Measurements from ENCODE around the gene ISX.

ISX gene

GRCh38 chr22:35051791-35052190, 14.2 kb upstream of the ISX start:
- DNase-seq (ENCODE audit: insufficient read length, low spot score): no peak
- no peak for FAIRE-seq

DNA sequence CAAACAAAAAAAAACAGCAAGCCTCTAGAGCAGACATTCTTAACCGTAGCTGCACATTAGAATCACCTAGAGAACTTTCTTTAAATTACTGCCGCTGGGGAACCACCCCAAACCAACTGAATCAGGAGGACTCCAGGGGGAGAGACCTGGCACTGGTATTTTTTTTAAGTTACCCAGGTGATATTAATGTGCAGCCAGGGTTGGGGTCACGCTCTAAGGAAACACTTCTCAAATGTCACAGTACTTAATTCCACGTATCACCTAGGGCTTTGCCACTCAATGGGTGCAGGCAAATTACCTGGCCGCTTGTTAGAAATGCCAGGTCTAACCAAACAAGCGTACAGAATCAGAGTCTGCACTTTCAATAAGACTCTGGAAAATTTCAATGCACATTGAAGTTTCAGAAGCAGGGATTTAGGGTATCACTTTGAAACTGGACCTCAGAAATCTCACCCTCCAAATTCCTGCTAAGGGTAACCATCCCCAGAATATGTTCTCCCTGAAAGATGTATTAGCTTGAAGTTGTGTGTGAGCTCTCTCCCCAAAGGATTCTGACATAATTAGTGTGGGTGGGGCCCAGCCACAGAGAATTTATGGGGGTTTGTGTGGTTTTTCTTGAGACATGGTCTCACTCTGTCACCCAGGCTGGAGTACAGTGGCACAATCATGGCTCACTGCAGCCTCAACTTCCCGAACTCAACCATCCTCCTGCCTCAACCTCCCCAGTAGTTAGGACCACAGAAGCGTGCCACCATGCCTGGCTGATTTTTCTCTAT, 12.7 kb upstream of the ISX start:
- FAIRE-seq (no peak), DNase-seq (ENCODE audit: insufficient read length, low spot score) (no peak)

GRCh38 chr22:35054064-35054463, 11.9 kb upstream of the ISX start:
- FAIRE-seq (no peak), DNase-seq (ENCODE audit: insufficient read length, low spot score) (no peak)

GRCh38 chr22:35056486-35056885, 9.5 kb upstream of the ISX start:
- no peak for FAIRE-seq

GRCh38 chr22:35057155-35057554, 8.8 kb upstream of the ISX start:
- DNase-seq (ENCODE audit: insufficient read length, low spot score) (no peak), FAIRE-seq (no peak)

More at GRCh38 chr22:35056486-35056885, 9.5 kb upstream of the ISX start:
- DNase-seq (ENCODE audit: insufficient read length, low spot score): no peak

- FAIRE-seq (no peak), DNase-seq (ENCODE audit: insufficient read length, low spot score) (no peak)
Observed at GRCh38 chr22:35059632-35060031, 6.3 kb upstream of the ISX start.

GRCh38 chr22:35064664-35065063, 1.3 kb upstream of the ISX start:
- DNase-seq (ENCODE audit: insufficient read length, low spot score) (no peak), FAIRE-seq (no peak)

DNA sequence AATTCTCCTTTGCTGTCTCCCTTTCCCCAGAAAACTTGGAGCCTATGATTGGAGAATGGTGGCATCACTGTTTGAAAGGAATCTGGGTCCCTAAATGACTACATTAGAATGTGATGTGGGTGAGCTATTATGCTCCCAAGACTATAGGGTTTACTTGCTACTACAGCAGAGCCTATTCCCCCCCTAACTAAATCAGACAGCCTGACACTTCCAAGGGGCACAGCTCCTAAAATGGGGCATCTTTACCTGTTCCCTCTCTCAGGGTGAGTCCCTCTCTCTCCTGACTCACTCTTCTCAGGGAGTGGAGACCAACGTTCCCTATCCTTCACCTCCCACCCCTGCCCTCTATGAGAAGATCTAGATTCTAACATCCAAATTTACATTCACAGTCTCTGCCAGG, 775 bp upstream of the ISX start:
- FAIRE-seq: no peak
- no peak for DNase-seq (ENCODE audit: insufficient read length, low spot score)

GRCh38 chr22:35066768-35067167, 810 bp downstream of the ISX start:
- FAIRE-seq (no peak), DNase-seq (ENCODE audit: insufficient read length, low spot score) (no peak)

DNA sequence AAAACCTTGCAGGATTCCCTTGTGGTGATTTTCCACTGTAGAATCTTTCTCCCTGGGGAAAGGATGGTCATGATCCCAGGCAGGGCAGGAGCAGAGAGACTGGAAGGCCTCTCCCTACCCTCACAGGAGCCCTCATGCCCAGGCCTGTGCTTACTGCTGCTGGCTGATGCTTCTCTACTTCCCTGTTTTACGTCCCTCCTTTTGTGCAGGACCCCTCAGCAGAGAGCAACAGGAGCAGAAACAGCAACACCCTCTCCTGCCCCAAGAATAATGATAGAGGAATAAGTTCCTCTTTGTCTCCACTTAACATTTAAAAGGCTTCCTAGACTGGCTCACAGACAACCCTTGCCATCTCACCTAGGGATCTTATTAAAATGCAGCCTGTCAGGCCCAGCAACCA, 3.6 kb downstream of the ISX start:
- no peak for FAIRE-seq
- DNase-seq (ENCODE audit: insufficient read length, low spot score): no peak

GRCh38 chr22:35070451-35071093, 4.6 kb downstream of the ISX start:
- FAIRE-seq (no peak), DNase-seq (ENCODE audit: insufficient read length, low spot score) (no peak)

GRCh38 chr22:35071784-35072183, 5.8 kb downstream of the ISX start:
- DNase-seq (ENCODE audit: insufficient read length, low spot score): no peak
- no peak for FAIRE-seq

DNA sequence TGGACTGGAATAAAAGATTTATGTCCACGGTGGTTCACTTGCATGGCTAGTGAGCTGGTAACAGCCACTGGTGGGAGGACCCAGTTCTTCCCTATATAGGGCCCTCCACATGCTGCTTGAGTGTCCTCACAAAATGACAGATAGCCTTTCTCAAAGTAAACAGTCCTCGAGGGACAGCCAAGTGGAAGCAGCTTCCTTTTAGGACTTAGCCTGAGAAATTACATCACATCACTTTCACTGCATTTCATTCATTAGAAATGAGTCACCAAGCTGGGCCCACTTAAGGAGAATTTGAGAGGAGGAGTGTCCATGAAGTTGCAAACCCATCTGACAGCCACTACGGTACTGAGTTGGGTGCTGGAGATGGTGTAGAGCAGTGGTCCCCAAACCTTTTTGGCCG, 7.0 kb downstream of the ISX start:
- FAIRE-seq (no peak), DNase-seq (ENCODE audit: insufficient read length, low spot score) (no peak)

DNA sequence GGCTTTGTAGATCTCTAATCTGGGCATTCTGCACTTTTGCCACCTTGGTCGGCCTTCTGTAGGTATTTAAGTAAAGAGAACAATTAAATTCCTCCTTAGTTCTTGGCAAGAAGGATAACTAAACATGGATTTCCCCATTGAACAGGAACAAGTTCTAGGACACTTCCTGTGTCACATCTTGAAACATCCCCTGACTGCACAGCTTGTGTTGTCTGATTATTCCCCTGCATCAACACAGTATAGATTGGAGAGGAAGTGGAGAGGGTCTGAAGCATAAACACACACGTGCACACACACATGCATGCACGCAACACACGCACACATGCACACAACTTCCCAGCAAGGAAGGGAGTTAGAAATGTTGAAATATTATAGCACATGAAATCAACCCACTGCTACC, 8.6 kb downstream of the ISX start:
- FAIRE-seq (no peak), DNase-seq (ENCODE audit: insufficient read length, low spot score) (no peak)

DNA sequence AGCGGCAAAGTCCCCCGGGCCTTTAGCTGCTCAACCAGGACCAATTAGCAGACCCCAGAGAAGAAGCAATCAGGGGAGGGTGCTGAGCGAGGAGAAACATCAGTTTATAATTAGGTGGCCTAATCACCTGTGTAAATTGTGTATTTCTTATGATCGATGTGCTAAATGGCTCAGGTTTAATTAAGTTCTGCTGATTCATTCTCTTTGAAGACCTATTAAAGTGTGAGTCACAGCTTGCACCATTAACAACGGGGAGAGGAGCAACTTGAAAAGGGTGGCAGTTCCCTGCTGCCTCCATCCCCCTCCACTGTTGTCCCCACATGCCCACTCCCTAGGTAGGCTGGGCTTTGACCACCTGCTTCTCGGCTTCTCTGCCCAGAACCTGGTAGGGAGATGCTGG, 10.7 kb downstream of the ISX start:
- FAIRE-seq (no peak), DNase-seq (ENCODE audit: insufficient read length, low spot score) (no peak)

DNA sequence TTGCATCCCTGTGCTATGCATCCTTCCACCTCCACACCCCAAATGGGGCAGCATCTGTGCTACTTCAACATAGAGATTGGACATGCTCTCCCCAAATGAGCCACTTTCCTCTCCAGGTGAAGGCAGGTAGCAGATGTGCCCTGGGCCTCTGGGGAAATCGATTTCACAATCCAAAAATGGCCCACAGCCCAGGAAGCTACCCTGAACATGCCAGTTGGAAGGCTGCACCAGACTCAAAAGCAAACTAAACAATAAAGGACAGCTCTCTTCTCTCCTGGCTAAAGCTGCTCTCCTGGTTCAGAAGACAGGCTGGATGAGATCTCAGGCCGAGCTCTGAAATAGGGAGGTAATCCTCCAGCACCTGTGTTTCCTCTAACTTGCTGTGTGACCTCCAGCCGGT, 19.7 kb downstream of the ISX start:
- FAIRE-seq: no peak

GRCh38 chr22:35089139-35089538, 23.2 kb downstream of the ISX start:
- FAIRE-seq (no peak), DNase-seq (ENCODE audit: insufficient read length, low spot score) (no peak)

More for the DNA sequence above, 19.7 kb downstream of the ISX start:
- no peak for DNase-seq (ENCODE audit: insufficient read length, low spot score)

DNA sequence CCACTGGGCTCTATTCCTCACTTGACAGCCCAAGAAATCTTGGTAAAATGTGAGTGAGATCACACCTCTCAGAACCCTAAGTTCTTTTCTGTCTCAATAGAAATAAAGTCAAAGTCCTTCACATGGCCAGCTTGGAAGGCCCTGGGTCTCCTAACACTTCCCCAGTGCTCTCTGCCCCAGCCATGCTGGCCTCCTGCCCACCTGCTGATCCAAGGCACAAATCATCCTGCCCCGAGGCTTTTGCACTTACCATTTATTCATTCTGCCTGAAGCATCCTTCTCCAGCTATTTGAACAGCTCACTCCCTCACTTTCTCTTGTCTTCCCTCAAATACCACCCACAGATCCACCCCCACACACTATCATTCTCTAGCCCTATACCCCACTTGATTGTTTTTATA, 26.4 kb downstream of the ISX start:
- no peak for DNase-seq (ENCODE audit: insufficient read length, low spot score)
- FAIRE-seq: no peak

DNA sequence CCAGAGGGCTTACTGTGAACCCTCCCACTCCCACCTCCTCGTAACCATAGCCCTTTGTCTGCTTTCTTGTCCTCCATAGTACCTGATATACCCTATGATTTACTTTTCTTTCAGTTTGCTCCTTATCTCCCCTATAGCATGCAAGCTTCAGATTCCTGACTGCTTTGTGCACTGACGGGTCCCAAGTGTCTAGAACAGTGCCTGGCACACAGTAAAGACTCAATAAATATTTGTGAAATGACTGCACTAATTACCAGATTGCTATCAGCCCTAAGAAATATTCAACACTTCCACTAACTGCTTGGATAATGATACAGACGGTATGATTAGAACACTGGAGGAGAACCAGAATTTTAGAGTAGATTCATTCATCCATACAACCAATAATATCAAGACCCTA, 33.0 kb downstream of the ISX start:
- no peak for DNase-seq (ENCODE audit: insufficient read length, low spot score)
- FAIRE-seq: no peak

DNA sequence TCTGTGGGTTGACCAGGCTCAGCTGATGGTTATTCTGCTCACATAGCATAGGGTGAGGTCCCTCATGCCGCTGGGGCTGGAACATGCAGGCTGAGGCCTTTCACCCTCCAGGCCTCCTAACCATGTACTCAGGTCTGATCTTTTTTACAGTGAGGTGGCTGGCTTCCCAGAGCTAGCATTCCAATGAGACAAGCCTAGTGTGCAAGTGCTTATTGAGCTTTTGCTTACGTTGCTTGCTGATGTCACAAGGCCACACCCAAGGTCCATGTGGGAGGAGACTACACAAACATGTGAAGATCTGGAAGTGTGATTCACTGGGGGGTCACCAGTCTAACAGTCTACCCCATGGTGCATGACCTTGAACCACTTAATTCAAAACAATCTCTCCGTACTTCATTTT, 33.9 kb downstream of the ISX start:
- FAIRE-seq (no peak), DNase-seq (ENCODE audit: insufficient read length, low spot score) (no peak)

- FAIRE-seq: no peak
- DNase-seq (ENCODE audit: insufficient read length, low spot score): no peak
Observed at GRCh38 chr22:35102663-35103062, 36.7 kb downstream of the ISX start.

- DNase-seq (ENCODE audit: insufficient read length, low spot score) (no peak), FAIRE-seq (no peak)
Observed at GRCh38 chr22:35103761-35104160, 37.8 kb downstream of the ISX start.

- DNase-seq (ENCODE audit: insufficient read length, low spot score): no peak
- FAIRE-seq: no peak
Observed at GRCh38 chr22:35104491-35104890, 38.5 kb downstream of the ISX start.

Data from HTR-8/SVneo (cell line).